LNCaP clone FGC (cell line): Measurements from ENCODE around the gene CAST.

Experiments used
- DNase-seq: peaks from one replicate; pipeline ENCODE4 v3.0.0-alpha.2; 2011; ENCODE audit warnings: low read depth
- H3K4me3 ChIP-seq: 2 replicates; pipeline ENCODE4 v1.5.1; 2011; ENCODE audit warnings: mild to moderate bottlenecking, low read depth, low read length, control low read depth
- CTCF ChIP-seq: IDR thresholded peaks from 2 replicates; pipeline ENCODE4 v1.5.1; 2012; ENCODE audit warnings: mild to moderate bottlenecking; ENCODE audit not compliant: control insufficient read depth, insufficient read depth; ENCODE audit errors: extremely low read depth

CAST gene

GRCh38 chr5:96703995-96704394 is 41.8 kb downstream of the CAST start:
- peak overlapping the region; percentile 63 for H3K4me3 ChIP-seq
- no peak for TF ChIP-seq CTCF
- no peak for DNase-seq

- no peak for DNase-seq
- no peak overlapping the region for H3K4me3 ChIP-seq
- no peak for TF ChIP-seq CTCF
These were observed 44.4 kb downstream of the CAST start for GRCh38 chr5:96706433-96707111.

GRCh38 chr5:96708600-96708999 is 46.4 kb downstream of the CAST start:
- DNase-seq, result no peak
- H3K4me3 ChIP-seq, result no peak overlapping the region
- TF ChIP-seq CTCF, result no peak

- H3K4me3 ChIP-seq, result no peak overlapping the region
- no peak for TF ChIP-seq CTCF
- DNase-seq, result no peak
These were observed 47.1 kb downstream of the CAST start for GRCh38 chr5:96709152-96709821.

- DNase-seq, result no peak
- no peak overlapping the region for H3K4me3 ChIP-seq
- no peak for TF ChIP-seq CTCF
These were observed 50.0 kb downstream of the CAST start for GRCh38 chr5:96712100-96712746.

- no peak overlapping the region for H3K4me3 ChIP-seq
- DNase-seq, result no peak
- no peak for TF ChIP-seq CTCF
These were observed 52.3 kb downstream of the CAST start for GRCh38 chr5:96714450-96714849.
